ENCODE results near the gene GPX3.

Gene GPX3

GRCh38 chr5:151020304-151021110, at the start of gene GPX3:
Gene GPX3, plus strand, starts transcription at chr5:151020591. Its CDS starts 64 bp downstream, at chr5:151020655.
- DNase-seq: no peak

GRCh38 chr5:150978590-150978989, 41.8 kb upstream of the GPX3 start:
- DNase-seq: no peak

GRCh38 chr5:150987746-150988145, 32.6 kb upstream of the GPX3 start:
- no peak for DNase-seq

GRCh38 chr5:150989695-150990094, 30.7 kb upstream of the GPX3 start:
- DNase-seq: no peak

- DNase-seq: no peak
Measured at GRCh38 chr5:150992705-150993104, 27.7 kb upstream of the GPX3 start.

GRCh38 chr5:150993422-150993821, 27.0 kb upstream of the GPX3 start:
- DNase-seq: no peak

- no peak for DNase-seq
Measured at GRCh38 chr5:150993826-150994412, 26.5 kb upstream of the GPX3 start.

GRCh38 chr5:150999704-151000442, 20.5 kb upstream of the GPX3 start:
- DNase-seq: no peak

- DNase-seq: no peak
Measured at GRCh38 chr5:151001436-151001835, 19.0 kb upstream of the GPX3 start.

- DNase-seq: no peak
Measured at GRCh38 chr5:151002250-151002649, 18.1 kb upstream of the GPX3 start.

- DNase-seq: no peak
Measured at GRCh38 chr5:151002681-151003502, 17.5 kb upstream of the GPX3 start.

- DNase-seq: no peak
Measured at GRCh38 chr5:151003503-151003860, 16.9 kb upstream of the GPX3 start.

- no peak for DNase-seq
Measured at GRCh38 chr5:151004499-151004898, 15.9 kb upstream of the GPX3 start.

GRCh38 chr5:151005187-151005949, 15.0 kb upstream of the GPX3 start:
- no peak for DNase-seq

GRCh38 chr5:151005950-151006576, 14.3 kb upstream of the GPX3 start:
- DNase-seq: no peak

GRCh38 chr5:151006704-151007334, 13.6 kb upstream of the GPX3 start:
- DNase-seq: no peak

GRCh38 chr5:151007430-151008209, 12.8 kb upstream of the GPX3 start:
- DNase-seq: no peak

- DNase-seq: no peak
Measured at GRCh38 chr5:151008210-151008491, 12.2 kb upstream of the GPX3 start.

- DNase-seq: no peak
Measured at GRCh38 chr5:151008906-151009305, 11.5 kb upstream of the GPX3 start.

GRCh38 chr5:151012862-151013261, 7.5 kb upstream of the GPX3 start:
- no peak for DNase-seq
